HEK293 (cell line): ENCODE data around the gene CXCR4.
A peak's percentile ranks its signal among the peaks of the same experiment; 100 is the strongest.

ENCODE experiments used
- CTCF ChIA-PET: fragments of 350-600 bp; formaldehyde crosslinking; extraction: SDS; loops from one replicate; lab custom pipeline; 2021; ENCODE audit warnings: antibody characterized with exemption; lab: Yijun Ruan, JAX
- POLR2A ChIA-PET: fragments of 300-600 bp; formaldehyde crosslinking; extraction: SDS; loops from one replicate; lab custom pipeline; 2020; ENCODE audit warnings: antibody characterized with exemption, inconsistent platforms; lab: Yijun Ruan, JAX
- H3K27ac ChIP-seq: fragments of 200-500 bp; sonication (Bioruptor generic); 2 replicates; pipeline ENCODE4 v1.5.1; 2014; ENCODE audit warnings: low read depth, low read length, control low read depth, inconsistent platforms; ENCODE audit errors: extremely low read depth
- H3K36me3 ChIP-seq, 2 experiments: fragments of 200-500 bp in 1 of 2; sonication (Bioruptor generic) in 1 of 2; 1 replicate in 1 of 2; 2 replicates in 1 of 2; pipeline ENCODE4 v1.5.1; 2014 to 2017; ENCODE audit warnings: inconsistent platforms in 2 of 2, low read length in 2 of 2; ENCODE audit not compliant: control insufficient read depth in 2 of 2, insufficient read depth in 1 of 2
- H3K4me1 ChIP-seq: fragments of 200-500 bp; sonication (Bioruptor generic); 2 replicates; pipeline ENCODE4 v1.5.1; 2014; ENCODE audit warnings: mild to moderate bottlenecking, low read length, inconsistent platforms; ENCODE audit not compliant: control insufficient read depth, insufficient read depth
- H3K4me3 ChIP-seq: 2 replicates; pipeline ENCODE4 v1.5.1; 2011; ENCODE audit warnings: low read depth, mild to moderate bottlenecking, control low read depth, low read length, moderate library complexity
- H3K9me3 ChIP-seq: fragments of 200-500 bp; sonication (Bioruptor generic); 2 replicates; pipeline ENCODE4 v1.5.1; 2014; ENCODE audit warnings: low read depth, low read length, inconsistent platforms; ENCODE audit not compliant: control insufficient read depth, insufficient read depth
- ATF2 ChIP-seq: fragments of 450-650 bp; formaldehyde crosslinking; IDR thresholded peaks from 2 replicates; pipeline ENCODE4 v1.5.1; 2016; ENCODE audit warnings: missing biosample characterization, missing genetic modification characterization, low read depth
- BCL11A ChIP-seq: fragments of 450-650 bp; formaldehyde crosslinking; IDR thresholded peaks from 2 replicates; pipeline ENCODE4 v1.5.1; 2016; ENCODE audit warnings: low read depth, missing biosample characterization, missing genetic modification characterization
- GFI1B ChIP-seq: fragments of 450-650 bp; formaldehyde crosslinking; IDR thresholded peaks from 2 replicates; pipeline ENCODE4 v1.5.1; 2016; ENCODE audit warnings: missing biosample characterization, missing genetic modification characterization
- HOXA7 ChIP-seq: sonication (generic); formaldehyde crosslinking; IDR thresholded peaks from 2 replicates; pipeline ENCODE4 v1.8.1; 2022; ENCODE audit warnings: missing genetic modification reagents, borderline replicate concordance
- KLF8 ChIP-seq: fragments of 450-650 bp; formaldehyde crosslinking; IDR thresholded peaks from 2 replicates; pipeline ENCODE4 v1.5.1; 2016; ENCODE audit warnings: missing biosample characterization, missing genetic modification characterization
- MYNN ChIP-seq: fragments of 450-650 bp; formaldehyde crosslinking; IDR thresholded peaks from 2 replicates; pipeline ENCODE4 v1.5.1; 2016; ENCODE audit warnings: missing biosample characterization, missing genetic modification characterization, borderline replicate concordance
- MZF1 ChIP-seq: fragments of 450-650 bp; formaldehyde crosslinking; IDR thresholded peaks from 2 replicates; pipeline ENCODE4 v1.5.1; 2017; ENCODE audit warnings: missing biosample characterization, missing genetic modification characterization, borderline replicate concordance
- PBX3 ChIP-seq: sonication (generic); formaldehyde crosslinking; IDR thresholded peaks from 2 replicates; pipeline ENCODE4 v1.8.1; 2022; ENCODE audit warnings: mild to moderate bottlenecking, moderate library complexity, missing genetic modification reagents
- SP3 ChIP-seq: fragments of 450-650 bp; formaldehyde crosslinking; IDR thresholded peaks from 2 replicates; pipeline ENCODE4 v1.5.1; 2016; ENCODE audit warnings: missing biosample characterization, missing genetic modification characterization
- ZBTB8A ChIP-seq: fragments of 450-650 bp; formaldehyde crosslinking; IDR thresholded peaks from 2 replicates; pipeline ENCODE4 v1.5.1; 2016; ENCODE audit warnings: missing biosample characterization, missing genetic modification characterization
- ZFP3 ChIP-seq: fragments of 450-650 bp; formaldehyde crosslinking; IDR thresholded peaks from 2 replicates; pipeline ENCODE4 v1.5.1; 2016; ENCODE audit warnings: low read depth, missing biosample characterization, missing genetic modification characterization
- ZNF202 ChIP-seq: fragments of 450-650 bp; formaldehyde crosslinking; IDR thresholded peaks from 2 replicates; pipeline ENCODE4 v1.5.1; 2016; ENCODE audit warnings: missing biosample characterization, missing genetic modification characterization, borderline replicate concordance
- ZNF248 ChIP-seq: fragments of 450-650 bp; formaldehyde crosslinking; IDR thresholded peaks from 2 replicates; pipeline ENCODE4 v1.5.1; 2017; ENCODE audit warnings: missing biosample characterization, missing genetic modification characterization
- ZNF404 ChIP-seq: fragments of 450-650 bp; formaldehyde crosslinking; IDR thresholded peaks from 2 replicates; pipeline ENCODE4 v1.5.1; 2017; ENCODE audit warnings: missing biosample characterization, missing genetic modification characterization
- ZNF416 ChIP-seq: fragments of 450-650 bp; formaldehyde crosslinking; IDR thresholded peaks from 2 replicates; pipeline ENCODE4 v1.5.1; 2016; ENCODE audit warnings: missing biosample characterization, missing genetic modification characterization
- ZNF449 ChIP-seq: fragments of 450-650 bp; formaldehyde crosslinking; IDR thresholded peaks from 2 replicates; pipeline ENCODE4 v1.5.1; 2017; ENCODE audit warnings: missing biosample characterization, mild to moderate bottlenecking, missing genetic modification characterization, moderate library complexity
- ZNF510 ChIP-seq: fragments of 450-650 bp; formaldehyde crosslinking; IDR thresholded peaks from 2 replicates; pipeline ENCODE4 v1.5.1; 2018; ENCODE audit warnings: mild to moderate bottlenecking, missing genetic modification characterization, missing biosample characterization; ENCODE audit not compliant: insufficient replicate concordance
- ZNF843 ChIP-seq: fragments of 450-650 bp; formaldehyde crosslinking; IDR thresholded peaks from 2 replicates; pipeline ENCODE4 v1.5.1; 2016; ENCODE audit warnings: missing biosample characterization, missing genetic modification characterization
- TF ChIP-seq, protein P1 (sequence below): fragments of 450-650 bp; formaldehyde crosslinking; IDR thresholded peaks from 2 replicates; pipeline ENCODE4 v1.5.1; 2016; ENCODE audit warnings: missing biosample characterization, missing genetic modification characterization
- TF ChIP-seq, protein P2 (sequence below): fragments of 450-650 bp; formaldehyde crosslinking; IDR thresholded peaks from 2 replicates; pipeline ENCODE4 v1.5.1; 2016; ENCODE audit warnings: missing biosample characterization, missing genetic modification characterization
- TF ChIP-seq, protein P3 (sequence below): fragments of 450-650 bp; formaldehyde crosslinking; IDR thresholded peaks from 2 replicates; pipeline ENCODE4 v1.5.0; 2017; ENCODE audit warnings: missing biosample characterization, missing genetic modification characterization, borderline replicate concordance
- TF ChIP-seq, protein P4 (sequence below): fragments of 450-650 bp; formaldehyde crosslinking; IDR thresholded peaks from 2 replicates; pipeline ENCODE4 v1.5.1; 2017; ENCODE audit warnings: missing biosample characterization, missing genetic modification characterization

The CXCR4 gene

GRCh38 chr2:136117909-136118818 is at the start of gene CXCR4:
Gene CXCR4, minus strand, starts transcription at chr2:136118149. Its CDS starts 89 bp downstream, at chr2:136118060.
- CTCF ChIA-PET: interaction anchor here (0.7 to 0.9 kb wide), 2 partner anchors 17 to 129 kb away, joined by 3 read pairs; no protein-coding TSS in a partner anchor
- Histone ChIP-seq H3K27ac (peak within 1 kb of the TSS; percentile 80), H3K4me1 (peaks cover 5% of the 10 kb centered on the region; the same call in 1 of the 2 replicates), H3K4me3 (peak within 1 kb of the TSS; percentile 73), H3K36me3 (peaks cover 9 to 18% of the 10 kb centered on the region in 2 experiments; a peak in 2 of 3 replicates), H3K9me3 (no peaks in the 10 kb centered on the region)
- POLR2A ChIA-PET: interaction anchor here (0.6 to 1.8 kb wide), 4 partner anchors 12 to 1189 kb away, joined by 3 to 6 read pairs (median 4); partner anchors contain the start of gene DARS1
- no peak for TF ChIP-seq MYNN (tag by site-specific recombination)
- peak; percentile 71 for TF ChIP-seq SP3 (tag by site-specific recombination)
- no peak for TF ChIP-seq HOXA7 (CRISPR knock-in tag)
- peak; percentile 39; the same call in 1 of the 2 replicates for TF ChIP-seq MZF1 (tag by site-specific recombination)
- no peak for TF ChIP-seq ZNF202 (tag by site-specific recombination)
- no peak for TF ChIP-seq PBX3 (CRISPR knock-in tag)
- no peak for TF ChIP-seq ZFP3 (tag by site-specific recombination)
- 0 out of 2 replicates have a peak, but pooled peaks have one; percentile 1 for TF ChIP-seq ZBTB8A (tag by site-specific recombination)
- TF ChIP-seq, protein P1, sequence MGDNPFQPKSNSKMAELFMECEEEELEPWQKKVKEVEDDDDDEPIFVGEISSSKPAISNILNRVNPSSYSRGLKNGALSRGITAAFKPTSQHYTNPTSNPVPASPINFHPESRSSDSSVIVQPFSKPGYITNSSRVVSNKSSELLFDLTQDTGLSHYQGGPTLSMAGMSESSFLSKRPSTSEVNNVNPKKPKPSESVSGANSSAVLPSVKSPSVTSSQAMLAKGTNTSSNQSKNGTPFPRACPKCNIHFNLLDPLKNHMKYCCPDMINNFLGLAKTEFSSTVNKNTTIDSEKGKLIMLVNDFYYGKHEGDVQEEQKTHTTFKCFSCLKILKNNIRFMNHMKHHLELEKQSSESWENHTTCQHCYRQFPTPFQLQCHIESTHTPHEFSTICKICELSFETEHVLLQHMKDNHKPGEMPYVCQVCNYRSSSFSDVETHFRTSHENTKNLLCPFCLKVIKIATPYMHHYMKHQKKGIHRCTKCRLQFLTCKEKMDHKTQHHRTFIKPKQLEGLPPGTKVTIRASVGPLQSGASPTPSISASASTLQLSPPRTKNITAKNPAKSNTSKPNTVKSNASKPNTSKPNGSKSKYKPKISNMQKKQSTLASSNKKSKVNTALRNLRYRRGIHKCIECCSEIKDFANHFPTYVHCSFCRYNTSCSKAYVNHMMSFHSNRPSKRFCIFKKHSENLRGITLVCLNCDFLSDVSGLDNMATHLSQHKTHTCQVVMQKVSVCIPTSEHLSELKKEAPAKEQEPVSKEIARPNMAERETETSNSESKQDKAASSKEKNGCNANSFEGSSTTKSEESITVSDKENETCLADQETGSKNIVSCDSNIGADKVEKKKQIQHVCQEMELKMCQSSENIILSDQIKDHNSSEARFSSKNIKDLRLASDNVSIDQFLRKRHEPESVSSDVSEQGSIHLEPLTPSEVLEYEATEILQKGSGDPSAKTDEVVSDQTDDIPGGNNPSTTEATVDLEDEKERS (tag by site-specific recombination): no peak
- TF ChIP-seq ZNF510: no peak
- TF ChIP-seq ZNF843 (tag by site-specific recombination): peak; percentile 55
- no peak; the same call in 1 of the 2 replicates for TF ChIP-seq BCL11A (tag by site-specific recombination)
- TF ChIP-seq, protein P2, sequence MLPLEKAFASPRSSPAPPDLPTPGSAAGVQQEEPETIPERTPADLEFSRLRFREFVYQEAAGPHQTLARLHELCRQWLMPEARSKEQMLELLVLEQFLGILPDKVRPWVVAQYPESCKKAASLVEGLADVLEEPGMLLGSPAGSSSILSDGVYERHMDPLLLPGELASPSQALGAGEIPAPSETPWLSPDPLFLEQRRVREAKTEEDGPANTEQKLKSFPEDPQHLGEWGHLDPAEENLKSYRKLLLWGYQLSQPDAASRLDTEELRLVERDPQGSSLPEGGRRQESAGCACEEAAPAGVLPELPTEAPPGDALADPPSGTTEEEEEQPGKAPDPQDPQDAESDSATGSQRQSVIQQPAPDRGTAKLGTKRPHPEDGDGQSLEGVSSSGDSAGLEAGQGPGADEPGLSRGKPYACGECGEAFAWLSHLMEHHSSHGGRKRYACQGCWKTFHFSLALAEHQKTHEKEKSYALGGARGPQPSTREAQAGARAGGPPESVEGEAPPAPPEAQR (tag by site-specific recombination): no peak
- TF ChIP-seq, protein P3, sequence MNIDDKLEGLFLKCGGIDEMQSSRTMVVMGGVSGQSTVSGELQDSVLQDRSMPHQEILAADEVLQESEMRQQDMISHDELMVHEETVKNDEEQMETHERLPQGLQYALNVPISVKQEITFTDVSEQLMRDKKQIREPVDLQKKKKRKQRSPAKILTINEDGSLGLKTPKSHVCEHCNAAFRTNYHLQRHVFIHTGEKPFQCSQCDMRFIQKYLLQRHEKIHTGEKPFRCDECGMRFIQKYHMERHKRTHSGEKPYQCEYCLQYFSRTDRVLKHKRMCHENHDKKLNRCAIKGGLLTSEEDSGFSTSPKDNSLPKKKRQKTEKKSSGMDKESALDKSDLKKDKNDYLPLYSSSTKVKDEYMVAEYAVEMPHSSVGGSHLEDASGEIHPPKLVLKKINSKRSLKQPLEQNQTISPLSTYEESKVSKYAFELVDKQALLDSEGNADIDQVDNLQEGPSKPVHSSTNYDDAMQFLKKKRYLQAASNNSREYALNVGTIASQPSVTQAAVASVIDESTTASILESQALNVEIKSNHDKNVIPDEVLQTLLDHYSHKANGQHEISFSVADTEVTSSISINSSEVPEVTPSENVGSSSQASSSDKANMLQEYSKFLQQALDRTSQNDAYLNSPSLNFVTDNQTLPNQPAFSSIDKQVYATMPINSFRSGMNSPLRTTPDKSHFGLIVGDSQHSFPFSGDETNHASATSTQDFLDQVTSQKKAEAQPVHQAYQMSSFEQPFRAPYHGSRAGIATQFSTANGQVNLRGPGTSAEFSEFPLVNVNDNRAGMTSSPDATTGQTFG (tag by site-specific recombination): no peak
- TF ChIP-seq GFI1B (tag by site-specific recombination): no peak
- no peak for TF ChIP-seq ZNF416 (tag by site-specific recombination)
- no peak for TF ChIP-seq ATF2
- TF ChIP-seq, protein P4, sequence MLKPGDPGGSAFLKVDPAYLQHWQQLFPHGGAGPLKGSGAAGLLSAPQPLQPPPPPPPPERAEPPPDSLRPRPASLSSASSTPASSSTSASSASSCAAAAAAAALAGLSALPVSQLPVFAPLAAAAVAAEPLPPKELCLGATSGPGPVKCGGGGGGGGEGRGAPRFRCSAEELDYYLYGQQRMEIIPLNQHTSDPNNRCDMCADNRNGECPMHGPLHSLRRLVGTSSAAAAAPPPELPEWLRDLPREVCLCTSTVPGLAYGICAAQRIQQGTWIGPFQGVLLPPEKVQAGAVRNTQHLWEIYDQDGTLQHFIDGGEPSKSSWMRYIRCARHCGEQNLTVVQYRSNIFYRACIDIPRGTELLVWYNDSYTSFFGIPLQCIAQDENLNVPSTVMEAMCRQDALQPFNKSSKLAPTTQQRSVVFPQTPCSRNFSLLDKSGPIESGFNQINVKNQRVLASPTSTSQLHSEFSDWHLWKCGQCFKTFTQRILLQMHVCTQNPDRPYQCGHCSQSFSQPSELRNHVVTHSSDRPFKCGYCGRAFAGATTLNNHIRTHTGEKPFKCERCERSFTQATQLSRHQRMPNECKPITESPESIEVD (tag by site-specific recombination): no peak
- no peak for TF ChIP-seq ZNF404 (tag by site-specific recombination)
- peak; percentile 71; the same call in 1 of the 2 replicates for TF ChIP-seq KLF8
- TF ChIP-seq ZNF248 (tag by site-specific recombination): no peak
- no peak for TF ChIP-seq ZNF449 (tag by site-specific recombination)
